Measurements from ENCODE around the gene RPA3. TPM values are rescaled to one million over a fixed set of nuclear protein-coding genes. Genes with fewer than 3 reads are reported as not detected.

The RPA3 gene
- total and polyA plus RNA-seq, 9 of the 15 experiments (the other 6 are each of a cell fraction or from before 2014, with no cell fraction given): 68.5 to 265 (median 125) TPM

DNA sequence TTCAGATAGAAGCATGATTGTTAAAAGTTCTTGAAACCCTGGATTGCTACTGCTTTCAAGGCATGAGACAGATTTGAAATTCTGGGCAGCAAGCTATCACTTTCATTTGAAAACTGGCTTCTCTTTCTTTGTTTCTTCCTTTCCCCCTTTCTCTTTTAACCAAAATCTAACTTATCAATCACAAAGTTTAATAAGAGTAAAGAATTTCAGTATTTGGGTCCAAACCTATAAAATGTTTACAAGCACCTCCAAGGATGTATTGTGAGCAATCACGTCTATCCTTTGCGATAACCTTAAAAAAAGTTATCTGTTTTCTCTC lies 21.6 kb upstream of the RPA3 start:
- H3K9me3 ChIP-seq (replicated peaks; ENCODE audit: control insufficient read depth, insufficient read depth, low read depth, low read length): no peaks in the 10 kb centered on the region
- no peak overlapping the region for H2AFZ ChIP-seq (ENCODE audit: low read depth, low read length)
- CTCF ChIA-PET (ENCODE audit: low intra/inter-chr PET ratio): interaction anchor here (0.6 kb wide), 1 partner anchor 95 kb away, joined by 3 read pairs; no protein-coding TSS in a partner anchor
- WGBS (ENCODE audit: insufficient coverage, low coverage, missing lambda C conversion rate): 58% methylated on average over 2 of the region's 2 CpGs
- in situ Hi-C loops (cut with MboI): no loop called here
- intact Hi-C loops (cut with micrococcal nuclease): no loop called here
- DNase-seq (ENCODE audit: extremely low read depth in 1 of 4, low spot score in 3 of 4): no peak
- POLR2A ChIA-PET: no interaction called here
- H3K4me3 ChIP-seq: no peak overlapping the region
- TF ChIP-seq ZNF133 (CRISPR knock-in tag; IDR thresholded peaks at IDR 0.05) (no peak), ZNF707 (CRISPR knock-in tag; conservative IDR thresholded peaks at IDR 0.05) (no peak), RAD51 (IDR thresholded peaks at IDR 0.05; ENCODE audit: borderline replicate concordance, low read depth) (no peak), ZNF311 (CRISPR knock-in tag; IDR thresholded peaks at IDR 0.05) (no peak), ZNF584 (CRISPR knock-in tag; IDR thresholded peaks at IDR 0.05; ENCODE audit: low read depth) (no peak), EZH2 (IDR thresholded peaks at IDR 0.05; ENCODE audit: borderline replicate concordance, low read depth, low read length) (no peak), CREBBP (IDR thresholded peaks at IDR 0.05; ENCODE audit: low read depth, low read length) (no peak)
- TF ChIP-seq, protein P1, sequence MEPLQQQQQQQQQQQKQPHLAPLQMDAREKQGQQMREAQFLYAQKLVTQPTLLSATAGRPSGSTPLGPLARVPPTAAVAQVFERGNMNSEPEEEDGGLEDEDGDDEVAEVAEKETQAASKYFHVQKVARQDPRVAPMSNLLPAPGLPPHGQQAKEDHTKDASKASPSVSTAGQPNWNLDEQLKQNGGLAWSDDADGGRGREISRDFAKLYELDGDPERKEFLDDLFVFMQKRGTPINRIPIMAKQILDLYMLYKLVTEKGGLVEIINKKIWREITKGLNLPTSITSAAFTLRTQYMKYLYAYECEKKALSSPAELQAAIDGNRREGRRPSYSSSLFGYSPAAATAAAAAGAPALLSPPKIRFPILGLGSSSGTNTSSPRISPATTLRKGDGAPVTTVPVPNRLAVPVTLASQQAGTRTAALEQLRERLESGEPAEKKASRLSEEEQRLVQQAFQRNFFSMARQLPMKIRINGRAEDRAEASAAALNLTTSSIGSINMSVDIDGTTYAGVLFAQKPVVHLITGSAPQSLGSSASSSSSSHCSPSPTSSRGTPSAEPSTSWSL (CRISPR knock-in tag; IDR thresholded peaks at IDR 0.05; ENCODE audit: borderline replicate concordance): no peak
- TF ChIP-seq, protein P2, sequence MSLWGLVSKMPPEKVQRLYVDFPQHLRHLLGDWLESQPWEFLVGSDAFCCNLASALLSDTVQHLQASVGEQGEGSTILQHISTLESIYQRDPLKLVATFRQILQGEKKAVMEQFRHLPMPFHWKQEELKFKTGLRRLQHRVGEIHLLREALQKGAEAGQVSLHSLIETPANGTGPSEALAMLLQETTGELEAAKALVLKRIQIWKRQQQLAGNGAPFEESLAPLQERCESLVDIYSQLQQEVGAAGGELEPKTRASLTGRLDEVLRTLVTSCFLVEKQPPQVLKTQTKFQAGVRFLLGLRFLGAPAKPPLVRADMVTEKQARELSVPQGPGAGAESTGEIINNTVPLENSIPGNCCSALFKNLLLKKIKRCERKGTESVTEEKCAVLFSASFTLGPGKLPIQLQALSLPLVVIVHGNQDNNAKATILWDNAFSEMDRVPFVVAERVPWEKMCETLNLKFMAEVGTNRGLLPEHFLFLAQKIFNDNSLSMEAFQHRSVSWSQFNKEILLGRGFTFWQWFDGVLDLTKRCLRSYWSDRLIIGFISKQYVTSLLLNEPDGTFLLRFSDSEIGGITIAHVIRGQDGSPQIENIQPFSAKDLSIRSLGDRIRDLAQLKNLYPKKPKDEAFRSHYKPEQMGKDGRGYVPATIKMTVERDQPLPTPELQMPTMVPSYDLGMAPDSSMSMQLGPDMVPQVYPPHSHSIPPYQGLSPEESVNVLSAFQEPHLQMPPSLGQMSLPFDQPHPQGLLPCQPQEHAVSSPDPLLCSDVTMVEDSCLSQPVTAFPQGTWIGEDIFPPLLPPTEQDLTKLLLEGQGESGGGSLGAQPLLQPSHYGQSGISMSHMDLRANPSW (CRISPR knock-in tag; IDR thresholded peaks at IDR 0.05): no peak
- TF ChIP-seq, protein P3, sequence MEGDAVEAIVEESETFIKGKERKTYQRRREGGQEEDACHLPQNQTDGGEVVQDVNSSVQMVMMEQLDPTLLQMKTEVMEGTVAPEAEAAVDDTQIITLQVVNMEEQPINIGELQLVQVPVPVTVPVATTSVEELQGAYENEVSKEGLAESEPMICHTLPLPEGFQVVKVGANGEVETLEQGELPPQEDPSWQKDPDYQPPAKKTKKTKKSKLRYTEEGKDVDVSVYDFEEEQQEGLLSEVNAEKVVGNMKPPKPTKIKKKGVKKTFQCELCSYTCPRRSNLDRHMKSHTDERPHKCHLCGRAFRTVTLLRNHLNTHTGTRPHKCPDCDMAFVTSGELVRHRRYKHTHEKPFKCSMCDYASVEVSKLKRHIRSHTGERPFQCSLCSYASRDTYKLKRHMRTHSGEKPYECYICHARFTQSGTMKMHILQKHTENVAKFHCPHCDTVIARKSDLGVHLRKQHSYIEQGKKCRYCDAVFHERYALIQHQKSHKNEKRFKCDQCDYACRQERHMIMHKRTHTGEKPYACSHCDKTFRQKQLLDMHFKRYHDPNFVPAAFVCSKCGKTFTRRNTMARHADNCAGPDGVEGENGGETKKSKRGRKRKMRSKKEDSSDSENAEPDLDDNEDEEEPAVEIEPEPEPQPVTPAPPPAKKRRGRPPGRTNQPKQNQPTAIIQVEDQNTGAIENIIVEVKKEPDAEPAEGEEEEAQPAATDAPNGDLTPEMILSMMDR (IDR thresholded peaks at IDR 0.05 in 2 of 3, conservative IDR thresholded peaks at IDR 0.05 in 1 of 3; ENCODE audit: insufficient read depth in 2 of 3, low read depth in 1 of 3, low read length in 3 of 3): no peak
- no peaks in the 10 kb centered on the region for H3K9me1 ChIP-seq (ENCODE audit: control insufficient read depth, insufficient read depth, low read length)
- H3K36me3 ChIP-seq (ENCODE audit: control insufficient read depth, insufficient read depth, low read length): no peaks in the 10 kb centered on the region
- no peaks in the 10 kb centered on the region for H4K20me1 ChIP-seq (replicated peaks; ENCODE audit: control insufficient read depth, insufficient read depth, low read length)
- no peak for ATAC-seq
- no peak overlapping the region for H3K9ac ChIP-seq (ENCODE audit: insufficient read depth in 1 of 2, low read depth in 2 of 2, low read length in 2 of 2)
- no peak overlapping the region for H3K4me2 ChIP-seq (ENCODE audit: insufficient read depth, low read length)
- no peak for FAIRE-seq
- no peak overlapping the region for H3K27ac ChIP-seq (ENCODE audit: extremely low read depth, low read depth, low read length)
- H3K27me3 ChIP-seq (ENCODE audit: control insufficient read depth in 2 of 2, insufficient read depth in 2 of 2, low read length in 2 of 2): no peaks in the 10 kb centered on the region
- H3K4me1 ChIP-seq (replicated peaks in 1 of 2; ENCODE audit: control insufficient read depth in 2 of 2, insufficient read depth in 2 of 2, low read length in 2 of 2): no peaks in the 10 kb centered on the region
- BruUV-seq (replicated peaks): no TSS peak
- H3K79me2 ChIP-seq (ENCODE audit: control insufficient read depth, insufficient read depth, low read length): no peaks in the 10 kb centered on the region
